NCI-H1417 treated with DMSO at 0.1 percent for 48 hours (cell line): Measurements from ENCODE around the gene SLFN13.
"Not testable (repeated sequence)": the region's sequence is repeated elsewhere in the genome, so short reads cannot be mapped to it uniquely, and the experiment has no call there.

Experiments used
- DNase-seq: peaks from one replicate; lab custom pipeline; 2025; lab: John Stamatoyannopoulos, UW

SLFN13 gene

GRCh38 chr17:35448214-35448898 is at the start of gene SLFN13:
Gene SLFN13, minus strand, starts transcription at chr17:35448766. Its CDS starts 3,086 bp downstream, at chr17:35445680.
- DNase-seq, result no peak

- DNase-seq, result no peak
Observed at GRCh38 chr17:35496451-35497290, 48.1 kb upstream of the SLFN13 start.

GRCh38 chr17:35493040-35493439 is 44.5 kb upstream of the SLFN13 start:
- DNase-seq, result no peak

GRCh38 chr17:35491417-35491816 is 42.9 kb upstream of the SLFN13 start:
- no peak for DNase-seq

- no peak for DNase-seq
Observed at GRCh38 chr17:35489944-35490343, 41.4 kb upstream of the SLFN13 start.

- no peak for DNase-seq
Observed at GRCh38 chr17:35488991-35489390, 40.4 kb upstream of the SLFN13 start.

- no peak for DNase-seq
Observed at GRCh38 chr17:35486920-35487732, 38.6 kb upstream of the SLFN13 start.

- no peak for DNase-seq
Observed at GRCh38 chr17:35479271-35479670, 30.7 kb upstream of the SLFN13 start.

GRCh38 chr17:35477248-35477647 is 28.7 kb upstream of the SLFN13 start:
- DNase-seq, result no peak

- no peak for DNase-seq
Observed at GRCh38 chr17:35476283-35476820, 27.8 kb upstream of the SLFN13 start.

GRCh38 chr17:35468475-35468874 is 19.9 kb upstream of the SLFN13 start:
- no peak for DNase-seq

GRCh38 chr17:35467824-35468223 is 19.3 kb upstream of the SLFN13 start:
- DNase-seq, result no peak

GRCh38 chr17:35460354-35460851 is 11.8 kb upstream of the SLFN13 start:
- no peak for DNase-seq

- not testable (repeated sequence) for DNase-seq
Observed at GRCh38 chr17:35454035-35454434, 5.5 kb upstream of the SLFN13 start.

- DNase-seq, result no peak
Observed at GRCh38 chr17:35453171-35453570, 4.6 kb upstream of the SLFN13 start.

- DNase-seq, result no peak
Observed at GRCh38 chr17:35449371-35449931, 885 bp upstream of the SLFN13 start.

GRCh38 chr17:35448899-35449227 is 297 bp upstream of the SLFN13 start:
- no peak for DNase-seq

GRCh38 chr17:35447499-35447898 is 1.1 kb downstream of the SLFN13 start:
- DNase-seq, result no peak

- no peak for DNase-seq
Observed at GRCh38 chr17:35438433-35438832, 10.1 kb downstream of the SLFN13 start.

GRCh38 chr17:35433075-35433894 is 15.3 kb downstream of the SLFN13 start:
- DNase-seq, result no peak
